Neural progenitor cell (in vitro differentiated cells): ENCODE measurements around the gene MVD. TPM values are rescaled to one million over a fixed set of nuclear protein-coding genes. Genes with fewer than 3 reads are reported as not detected.

Source experiments
- DNase-seq: peaks from one replicate; pipeline ENCODE4 v3.0.0-alpha.2; 2016; ENCODE audit warnings: low spot score
- H2AFZ ChIP-seq: fragments of 200-600 bp; sonication (generic); replicated peaks from 2 replicates; pipeline ENCODE4 v1.6.1; 2016; ENCODE audit warnings: antibody characterized with exemption
- H3F3A ChIP-seq: fragments of 200-600 bp; sonication (generic); 2 replicates; pipeline ENCODE4 v1.6.1; 2016; ENCODE audit warnings: antibody characterized with exemption, low read depth
- H3K27ac ChIP-seq: fragments of 200-600 bp; sonication (generic); 2 replicates; pipeline ENCODE4 v1.5.1; 2016; ENCODE audit warnings: mild to moderate bottlenecking
- H3K27me3 ChIP-seq: fragments of 200-600 bp; sonication (generic); 2 replicates; pipeline ENCODE4 v1.6.1; 2016; ENCODE audit warnings: mild to moderate bottlenecking, moderate library complexity
- H3K36me3 ChIP-seq: fragments of 200-600 bp; sonication (generic); 2 replicates; pipeline ENCODE4 v1.5.1; 2016
- H3K4me1 ChIP-seq: fragments of 200-600 bp; sonication (generic); 2 replicates; pipeline ENCODE4 v1.6.1; 2016; ENCODE audit warnings: mixed run types
- H3K4me2 ChIP-seq: fragments of 200-600 bp; sonication (generic); 2 replicates; pipeline ENCODE4 v1.6.1; 2016
- H3K4me3 ChIP-seq: fragments of 200-600 bp; sonication (generic); 2 replicates; pipeline ENCODE4 v1.5.1; 2016
- H3K79me2 ChIP-seq: fragments of 200-600 bp; sonication (generic); 2 replicates; pipeline ENCODE4 v1.6.1; 2016; ENCODE audit warnings: low read depth
- H3K9ac ChIP-seq: fragments of 200-600 bp; sonication (generic); 2 replicates; pipeline ENCODE4 v1.6.1; 2016
- H3K9me3 ChIP-seq: fragments of 200-600 bp; sonication (generic); 2 replicates; pipeline ENCODE4 v1.5.1; 2016; ENCODE audit warnings: low read depth
- H4K20me1 ChIP-seq: fragments of 200-600 bp; sonication (generic); 2 replicates; pipeline ENCODE4 v1.6.1; 2016; ENCODE audit warnings: low read depth
- H3K27ac Mint-ChIP-seq: 3 replicates; pipeline ENCODE4 v1.8.0; 2021; ENCODE audit warnings: mixed read lengths
- H3K27me3 Mint-ChIP-seq: 2 replicates; pipeline ENCODE4 v1.8.0; 2022; ENCODE audit warnings: low read depth, mild to moderate bottlenecking, inconsistent platforms, moderate library complexity, mixed read lengths; ENCODE audit not compliant: insufficient read depth
- H3K36me3 Mint-ChIP-seq: 3 replicates; pipeline ENCODE4 v1.8.0; 2021; ENCODE audit warnings: mixed read lengths
- H3K4me1 Mint-ChIP-seq: 3 replicates; pipeline ENCODE4 v1.8.0; 2021; ENCODE audit warnings: mixed read lengths
- H3K4me3 Mint-ChIP-seq: 3 replicates; pipeline ENCODE4 v1.8.0; 2021; ENCODE audit warnings: mild to moderate bottlenecking, moderate library complexity, mixed read lengths
- H3K9me3 Mint-ChIP-seq: 3 replicates; pipeline ENCODE4 v1.8.0; 2020; ENCODE audit warnings: mixed read lengths
- EZH2 ChIP-seq: fragments of 200-600 bp; sonication (generic); IDR thresholded peaks from 2 replicates; pipeline ENCODE4 v1.6.1; 2017; ENCODE audit warnings: antibody characterized with exemption, mild to moderate bottlenecking, moderate library complexity
- EZH2phosphoT487 ChIP-seq: fragments of 200-600 bp; sonication (generic); IDR thresholded peaks from 2 replicates; pipeline ENCODE4 v1.6.1; 2017; ENCODE audit warnings: antibody characterized with exemption
- total RNA-seq: library from RNA; depleted of rRNA; stranded (reverse); fragments of >200 nt; gene quantifications from 2 replicates; pipeline ENCODE4 v1.2.3, GENCODE V29; 2015; ENCODE audit warnings: low replicate concordance
- TF ChIP-seq, protein P1 (sequence below): fragments of 200-600 bp; sonication (generic); IDR thresholded peaks from 2 replicates; pipeline ENCODE4 v1.5.1; 2017; ENCODE audit warnings: antibody characterized with exemption, mild to moderate bottlenecking

The MVD gene
- total RNA-seq, 1 donor from 2014 or later: 12.7 TPM

DNA sequence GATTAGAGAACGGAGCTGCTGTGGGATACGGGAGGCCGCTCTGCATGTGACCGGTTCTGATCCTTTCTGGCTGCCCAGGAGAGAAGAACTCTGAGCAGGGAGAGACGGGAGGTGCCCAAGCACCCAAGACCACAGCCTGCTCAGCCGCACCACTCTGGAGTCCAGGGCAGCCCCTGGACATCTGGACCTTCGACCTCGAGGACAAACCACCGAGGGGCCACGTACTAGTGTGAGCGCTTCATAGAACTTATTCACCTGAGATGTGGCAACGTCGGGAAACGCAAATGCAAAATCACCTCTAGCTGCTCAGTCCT lies 37.4 kb upstream of the MVD start:
- no peak overlapping the region for H3K27ac Mint-ChIP-seq
- no peak for DNase-seq
- no peaks in the 10 kb centered on the region for H3K9me3 Mint-ChIP-seq
- H3K4me3 Mint-ChIP-seq: no peak overlapping the region
- H3K27me3 Mint-ChIP-seq: peaks cover 2% of the 10 kb centered on the region
- H3K36me3 Mint-ChIP-seq: no peaks in the 10 kb centered on the region
- Histone ChIP-seq H3K9ac (no peak overlapping the region), H3K9me3 (no peaks in the 10 kb centered on the region), H3K36me3 (no peaks in the 10 kb centered on the region), H3K27ac (no peak overlapping the region), H3K4me2 (no peak overlapping the region), H3K79me2 (peaks cover 14% of the 10 kb centered on the region), H3K27me3 (no peaks in the 10 kb centered on the region), H3F3A (no peaks in the 10 kb centered on the region), H3K4me1 (peaks cover 4% of the 10 kb centered on the region), H2AFZ (no peak overlapping the region), H3K4me3 (no peak overlapping the region), H4K20me1 (peaks cover 15% of the 10 kb centered on the region)
- H3K4me1 Mint-ChIP-seq: peaks cover 10% of the 10 kb centered on the region
- TF ChIP-seq EZH2phosphoT487 (no peak), EZH2 (no peak)
- TF ChIP-seq, protein P1, sequence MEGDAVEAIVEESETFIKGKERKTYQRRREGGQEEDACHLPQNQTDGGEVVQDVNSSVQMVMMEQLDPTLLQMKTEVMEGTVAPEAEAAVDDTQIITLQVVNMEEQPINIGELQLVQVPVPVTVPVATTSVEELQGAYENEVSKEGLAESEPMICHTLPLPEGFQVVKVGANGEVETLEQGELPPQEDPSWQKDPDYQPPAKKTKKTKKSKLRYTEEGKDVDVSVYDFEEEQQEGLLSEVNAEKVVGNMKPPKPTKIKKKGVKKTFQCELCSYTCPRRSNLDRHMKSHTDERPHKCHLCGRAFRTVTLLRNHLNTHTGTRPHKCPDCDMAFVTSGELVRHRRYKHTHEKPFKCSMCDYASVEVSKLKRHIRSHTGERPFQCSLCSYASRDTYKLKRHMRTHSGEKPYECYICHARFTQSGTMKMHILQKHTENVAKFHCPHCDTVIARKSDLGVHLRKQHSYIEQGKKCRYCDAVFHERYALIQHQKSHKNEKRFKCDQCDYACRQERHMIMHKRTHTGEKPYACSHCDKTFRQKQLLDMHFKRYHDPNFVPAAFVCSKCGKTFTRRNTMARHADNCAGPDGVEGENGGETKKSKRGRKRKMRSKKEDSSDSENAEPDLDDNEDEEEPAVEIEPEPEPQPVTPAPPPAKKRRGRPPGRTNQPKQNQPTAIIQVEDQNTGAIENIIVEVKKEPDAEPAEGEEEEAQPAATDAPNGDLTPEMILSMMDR: no peak

DNA sequence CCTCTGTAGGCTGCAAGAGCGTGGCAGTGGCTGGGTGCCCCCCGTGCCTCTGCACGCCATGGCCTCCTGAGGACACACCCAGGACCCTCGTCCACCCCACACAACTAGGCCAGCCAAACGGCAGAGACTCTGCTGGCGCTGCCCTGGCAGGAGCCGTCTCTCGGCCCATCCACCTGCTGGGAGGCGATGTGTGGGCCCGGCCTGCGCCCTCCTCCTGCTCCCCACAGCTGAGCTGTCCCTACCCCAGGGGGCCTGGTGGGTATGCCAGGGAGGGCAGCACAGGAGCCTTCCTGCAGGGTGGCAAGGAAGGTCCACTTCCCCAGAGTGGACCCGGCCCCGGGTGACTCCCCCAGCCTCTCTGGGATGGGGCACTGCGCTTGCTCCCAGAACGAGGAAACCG lies 36.3 kb upstream of the MVD start:
- H3K27ac ChIP-seq: no peak overlapping the region
- H4K20me1 ChIP-seq: peaks cover 4% of the 10 kb centered on the region
- Mint-ChIP-seq H3K9me3 (no peaks in the 10 kb centered on the region), H3K4me1 (peaks cover 4% of the 10 kb centered on the region), H3K36me3 (no peaks in the 10 kb centered on the region), H3K4me3 (no peak overlapping the region), H3K27me3 (peaks cover 2% of the 10 kb centered on the region), H3K27ac (no peak overlapping the region)
- H3K79me2 ChIP-seq: peaks cover 3% of the 10 kb centered on the region
- DNase-seq: no peak
- no peaks in the 10 kb centered on the region for H3K36me3 ChIP-seq
- no peak overlapping the region for H3K4me3 ChIP-seq
- no peak overlapping the region for H2AFZ ChIP-seq
- H3K4me2 ChIP-seq: no peak overlapping the region
- H3K27me3 ChIP-seq: no peaks in the 10 kb centered on the region
- H3F3A ChIP-seq: no peaks in the 10 kb centered on the region
- TF ChIP-seq, protein P1: no peak
- TF ChIP-seq EZH2phosphoT487 (no peak), EZH2 (no peak)
- H3K4me1 ChIP-seq: no peaks in the 10 kb centered on the region
- no peaks in the 10 kb centered on the region for H3K9me3 ChIP-seq
- H3K9ac ChIP-seq: no peak overlapping the region

DNA sequence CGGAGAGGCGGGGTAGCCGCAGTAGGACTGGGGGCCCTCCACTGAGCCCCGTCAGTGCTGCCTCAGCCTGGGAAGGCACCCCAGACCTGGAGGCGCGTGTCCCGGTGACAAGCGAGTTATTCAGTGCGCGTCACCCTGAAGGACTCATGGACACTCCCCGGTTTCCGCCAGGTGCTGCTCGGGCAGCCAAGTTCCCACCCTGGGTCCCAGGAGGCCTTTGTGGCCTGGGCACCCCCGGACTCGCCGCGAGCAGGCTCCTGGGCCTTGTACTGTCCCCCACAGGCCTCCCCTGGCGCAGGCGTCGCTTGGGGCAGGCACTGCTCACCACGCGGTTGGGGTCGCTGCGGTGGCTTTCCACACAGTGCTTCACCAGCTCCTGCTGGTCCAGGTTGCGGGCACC lies 35.8 kb upstream of the MVD start:
- H3K4me1 ChIP-seq: no peaks in the 10 kb centered on the region
- Mint-ChIP-seq H3K36me3 (no peaks in the 10 kb centered on the region), H3K9me3 (no peaks in the 10 kb centered on the region), H3K4me3 (no peak overlapping the region), H3K27me3 (peaks cover 2% of the 10 kb centered on the region), H3K4me1 (no peaks in the 10 kb centered on the region), H3K27ac (no peak overlapping the region)
- no peaks in the 10 kb centered on the region for H3F3A ChIP-seq
- no peak overlapping the region for H3K9ac ChIP-seq
- no peaks in the 10 kb centered on the region for H3K9me3 ChIP-seq
- H3K4me2 ChIP-seq: no peak overlapping the region
- H3K79me2 ChIP-seq: no peaks in the 10 kb centered on the region
- TF ChIP-seq EZH2phosphoT487 (no peak), EZH2 (no peak)
- TF ChIP-seq, protein P1: no peak
- H2AFZ ChIP-seq: no peak overlapping the region
- no peak for DNase-seq
- no peaks in the 10 kb centered on the region for H3K27me3 ChIP-seq
- H4K20me1 ChIP-seq: no peaks in the 10 kb centered on the region
- H3K4me3 ChIP-seq: no peak overlapping the region
- no peak overlapping the region for H3K27ac ChIP-seq
- no peaks in the 10 kb centered on the region for H3K36me3 ChIP-seq
